ENCODE measurements around the gene CAAP1.
A peak's percentile ranks its signal among the peaks of the same experiment; 100 is the strongest.

The CAAP1 gene

GRCh38 chr9:26892251-26893029 is at the start of gene CAAP1:
Gene CAAP1 (minus strand): TSS chr9:26892802. CDS start chr9:26892715, 87 bp downstream.
- in situ Hi-C loops (cut with MboI; ENCODE audit: low sequenced_read_pairs, unreplicated experiment) = no loop called here
- peak; percentile 51 for TF ChIP-seq CTCF (IDR thresholded peaks at IDR 0.05; ENCODE audit: borderline replicate concordance, control extremely low read depth, extremely low read depth, insufficient read depth, missing control alignments)
- peak; percentile 93 for DNase-seq (ENCODE audit: low spot score)

GRCh38 chr9:26940779-26941178 is 48.2 kb upstream of the CAAP1 start:
- no peak for DNase-seq (ENCODE audit: low spot score)

GRCh38 chr9:26939955-26940711 is 47.5 kb upstream of the CAAP1 start:
- TF ChIP-seq CTCF (IDR thresholded peaks at IDR 0.05; ENCODE audit: borderline replicate concordance, control extremely low read depth, extremely low read depth, insufficient read depth, missing control alignments) = no peak
- DNase-seq (ENCODE audit: low spot score) = no peak
- in situ Hi-C loops (cut with MboI; ENCODE audit: low sequenced_read_pairs, unreplicated experiment) = no loop called here

More at GRCh38 chr9:26940779-26941178, 48.2 kb upstream of the CAAP1 start:
- in situ Hi-C loops (cut with MboI; ENCODE audit: low sequenced_read_pairs, unreplicated experiment) = no loop called here
- no peak for TF ChIP-seq CTCF (IDR thresholded peaks at IDR 0.05; ENCODE audit: borderline replicate concordance, control extremely low read depth, extremely low read depth, insufficient read depth, missing control alignments)

GRCh38 chr9:26937816-26938371 is 45.3 kb upstream of the CAAP1 start:
- no peak for TF ChIP-seq CTCF (IDR thresholded peaks at IDR 0.05; ENCODE audit: borderline replicate concordance, control extremely low read depth, extremely low read depth, insufficient read depth, missing control alignments)
- no peak for DNase-seq (ENCODE audit: low spot score)
- in situ Hi-C loops (cut with MboI; ENCODE audit: low sequenced_read_pairs, unreplicated experiment) = no loop called here

GRCh38 chr9:26935847-26936246 is 43.2 kb upstream of the CAAP1 start:
- TF ChIP-seq CTCF (IDR thresholded peaks at IDR 0.05; ENCODE audit: borderline replicate concordance, control extremely low read depth, extremely low read depth, insufficient read depth, missing control alignments) = no peak
- in situ Hi-C loops (cut with MboI; ENCODE audit: low sequenced_read_pairs, unreplicated experiment) = no loop called here
- no peak for DNase-seq (ENCODE audit: low spot score)

- in situ Hi-C loops (cut with MboI; ENCODE audit: low sequenced_read_pairs, unreplicated experiment) = no loop called here
- DNase-seq (ENCODE audit: low spot score) = no peak
- TF ChIP-seq CTCF (IDR thresholded peaks at IDR 0.05; ENCODE audit: borderline replicate concordance, control extremely low read depth, extremely low read depth, insufficient read depth, missing control alignments) = no peak
Measured at GRCh38 chr9:26928902-26929495, 36.4 kb upstream of the CAAP1 start.
